GM18951 (cell line): ENCODE measurements around the gene RECQL5.

Experiments
- POLR2A ChIP-seq: IDR thresholded peaks from 4 replicates; pipeline ENCODE4 v1.6.1; 2011; ENCODE audit warnings: mild to moderate bottlenecking; ENCODE audit not compliant: insufficient read length, insufficient read depth; ENCODE audit errors: extremely low read depth
- in situ Hi-C: fragments of 300-500 bp; cut with MboI; formaldehyde crosslinking; loops from one replicate; pipeline ENCODE4 v1.12.0; 2022; ENCODE audit warnings: low sequenced_read_pairs, mixed read lengths, inconsistent platforms; ENCODE audit not compliant: unreplicated experiment

The RECQL5 gene

DNA sequence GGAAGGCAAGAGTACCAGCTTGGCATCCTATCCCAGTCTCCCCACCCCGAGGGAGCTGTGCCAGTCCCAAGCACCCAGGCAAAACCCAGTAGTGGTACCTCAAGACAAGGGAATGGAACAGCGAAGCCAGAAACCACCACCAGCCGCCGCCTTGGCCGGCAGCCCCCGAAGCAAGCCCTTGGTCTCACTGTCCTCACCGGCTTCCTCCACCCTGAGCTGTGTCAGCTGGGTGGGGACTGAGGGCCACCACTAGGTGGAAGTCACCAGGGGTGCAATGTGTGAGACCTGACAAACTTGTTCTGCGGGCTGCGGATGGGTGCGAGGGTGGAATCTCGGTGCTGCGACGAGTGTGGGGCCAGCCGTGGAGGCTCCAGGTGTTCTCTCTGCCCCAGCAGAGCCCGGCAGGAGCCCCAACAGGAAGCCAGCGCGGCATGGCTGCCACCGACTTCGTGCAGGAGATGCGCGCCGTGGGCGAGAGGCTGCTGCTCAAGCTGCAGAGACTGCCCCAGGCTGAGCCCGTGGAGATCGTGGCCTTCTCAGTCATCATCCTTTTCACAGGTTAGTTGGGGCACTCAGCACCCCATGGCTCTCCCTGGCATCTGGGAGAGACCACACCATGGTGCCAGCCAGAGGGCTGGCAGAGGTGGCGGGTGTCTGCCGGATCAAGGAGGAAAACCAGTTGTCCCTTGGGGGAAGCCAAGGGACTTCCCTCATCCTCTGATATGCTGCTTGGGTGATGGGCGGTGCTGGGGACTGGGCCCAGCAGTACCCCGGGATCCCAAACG, 27.0 kb downstream of the RECQL5 start:
- TF ChIP-seq POLR2A, result no peak
- in situ Hi-C loops, result loop anchor here (5.0 kb wide), 1 partner anchor 117 kb away; no protein-coding TSS in a partner anchor

DNA sequence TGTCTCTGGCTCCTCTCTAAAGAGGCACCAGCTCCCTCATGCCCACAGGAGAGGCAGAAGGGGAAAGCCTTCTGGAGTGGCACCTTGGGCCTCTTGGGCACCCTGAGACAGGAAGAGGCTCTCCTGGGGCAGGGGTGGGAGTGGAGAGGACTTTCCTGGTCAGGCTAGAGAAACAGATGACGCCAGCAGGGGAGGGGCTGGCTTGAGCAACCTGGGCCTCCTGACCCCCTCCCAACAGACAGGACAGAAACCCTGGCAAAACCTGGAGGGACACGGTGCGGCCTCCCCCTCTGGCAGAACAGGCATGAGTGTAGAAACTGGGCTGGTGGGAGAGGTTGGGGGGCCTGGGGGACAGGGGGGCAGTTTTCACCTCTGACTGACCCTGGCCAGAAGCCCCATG, 27.6 kb downstream of the RECQL5 start:
- in situ Hi-C loops, result loop anchor here (5.0 kb wide), 1 partner anchor 118 kb away; no protein-coding TSS in a partner anchor

DNA sequence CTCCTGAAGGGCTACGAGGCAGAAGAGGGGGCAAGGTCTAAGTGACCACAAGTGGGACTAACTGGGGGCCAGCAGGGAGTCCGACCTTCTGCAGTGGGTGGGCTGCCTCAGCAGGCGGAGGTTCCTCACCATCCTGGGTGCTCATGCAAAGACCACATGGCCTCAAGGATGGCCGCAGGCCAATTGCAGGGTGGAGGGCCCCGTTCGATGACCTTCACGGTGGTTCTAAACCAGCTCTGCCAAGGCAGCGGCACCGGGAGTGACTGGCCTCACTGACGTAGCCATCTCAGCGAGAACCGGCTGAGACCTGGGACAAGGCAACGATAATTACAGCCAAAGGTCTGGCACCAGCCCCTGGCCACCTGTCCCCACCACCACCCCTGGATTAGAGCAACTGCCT, 28.1 kb downstream of the RECQL5 start:
- TF ChIP-seq POLR2A, result no peak
- in situ Hi-C loops, result loop anchor here (5.0 kb wide), 1 partner anchor 118 kb away; no protein-coding TSS in a partner anchor

More for the DNA sequence above, 27.6 kb downstream of the RECQL5 start:
- TF ChIP-seq POLR2A, result no peak

DNA sequence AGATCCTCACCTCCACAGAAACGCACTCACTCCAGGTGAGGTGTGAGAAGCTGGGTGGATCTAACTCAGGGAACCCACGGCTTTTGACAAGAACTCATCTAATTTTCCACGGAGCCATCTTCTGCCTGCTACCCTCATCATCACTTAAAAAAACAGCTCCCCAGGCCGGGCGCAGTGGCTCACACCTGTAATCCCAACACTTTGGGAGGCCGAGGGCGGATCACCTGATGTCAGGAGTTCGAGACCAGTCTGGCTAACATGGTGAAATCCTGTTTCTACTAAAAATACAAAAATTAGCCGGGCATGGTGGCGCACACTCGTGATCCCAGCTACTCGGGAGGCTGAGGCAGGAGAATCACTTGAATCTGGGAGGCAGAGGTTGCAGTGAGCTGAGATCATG, 28.9 kb downstream of the RECQL5 start:
- in situ Hi-C loops, result loop anchor here (5.0 kb wide), 1 partner anchor 119 kb away; no protein-coding TSS in a partner anchor

DNA sequence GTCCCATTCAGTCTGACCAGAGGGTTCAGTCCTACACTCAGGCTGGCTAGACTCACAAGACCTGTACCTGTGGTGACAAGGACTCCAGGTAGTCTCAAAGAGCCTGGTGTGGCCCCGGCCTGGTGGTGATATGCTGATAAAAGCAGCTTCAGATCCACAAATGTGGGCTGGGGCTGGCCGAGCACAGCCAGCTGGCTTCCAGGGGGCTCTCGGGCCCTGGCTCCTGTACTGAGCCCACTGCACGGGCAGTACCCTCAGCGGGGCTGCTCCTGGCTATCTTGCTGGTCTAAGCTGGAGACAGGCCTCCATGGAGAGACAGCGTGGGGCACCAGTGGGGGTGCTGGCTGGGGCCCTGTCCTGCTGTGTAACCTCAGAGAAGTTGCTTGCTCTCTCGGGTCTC, 29.4 kb downstream of the RECQL5 start:
- TF ChIP-seq POLR2A, result no peak
- in situ Hi-C loops, result loop anchor here (5.0 kb wide), 1 partner anchor 120 kb away; no protein-coding TSS in a partner anchor

DNA sequence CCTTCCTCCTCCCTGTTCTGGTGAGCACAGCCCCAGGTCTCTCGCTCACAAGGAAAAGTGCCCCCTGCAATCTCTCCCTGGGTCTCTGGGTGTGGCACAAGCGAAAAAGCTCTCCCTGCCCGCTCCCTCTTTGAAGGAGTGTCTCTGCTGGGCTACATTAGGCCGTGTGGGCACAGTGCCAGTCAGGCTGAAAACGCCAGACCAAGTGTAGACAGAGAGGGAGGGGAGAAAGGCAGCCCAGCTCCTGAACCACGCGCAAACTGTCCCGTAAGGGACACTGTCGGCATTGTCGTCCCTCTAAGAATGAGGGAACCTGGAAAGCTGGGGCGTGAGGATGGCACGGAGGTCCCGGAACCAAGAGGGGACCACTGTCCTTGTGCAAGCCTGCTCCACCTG, 29.8 kb downstream of the RECQL5 start:
- TF ChIP-seq POLR2A, result no peak
- in situ Hi-C loops, result loop anchor here (5.0 kb wide), 1 partner anchor 120 kb away; no protein-coding TSS in a partner anchor

DNA sequence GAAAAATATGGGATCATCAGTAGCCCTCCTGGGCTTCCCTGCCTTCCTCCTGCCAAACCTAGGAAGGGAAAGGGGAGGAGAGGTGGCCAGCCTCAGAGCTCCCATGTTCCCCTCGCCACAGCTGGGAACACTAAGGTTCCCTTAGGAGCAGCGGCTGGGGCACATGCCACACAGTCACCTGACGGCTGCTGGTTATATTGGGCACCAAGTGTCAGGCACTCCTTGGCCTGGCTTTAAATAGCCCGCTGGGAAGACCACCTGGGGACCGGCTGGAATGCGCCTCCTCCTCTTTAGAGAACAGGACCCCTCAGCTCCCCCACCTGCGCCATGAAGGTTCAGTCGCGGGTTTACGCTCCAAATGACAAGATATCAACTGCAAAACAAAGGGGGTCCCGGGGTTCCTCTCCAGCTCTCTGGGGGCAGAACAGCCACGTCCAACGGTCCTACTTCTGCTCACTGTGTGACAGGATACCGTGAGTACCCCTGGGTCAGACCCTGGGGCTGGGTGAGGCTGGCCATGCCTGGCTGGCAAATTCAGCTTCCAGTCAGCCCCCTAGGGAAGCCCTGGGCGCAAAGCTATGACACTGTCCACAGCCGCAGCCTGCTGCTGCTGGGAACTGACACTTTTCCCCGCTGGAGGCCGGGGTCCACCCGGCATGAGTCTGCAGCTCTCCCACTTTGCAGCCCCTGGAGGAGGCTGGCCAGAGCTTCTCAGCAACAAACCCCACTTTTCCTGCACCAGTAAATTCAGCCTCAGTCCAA, 30.4 kb downstream of the RECQL5 start:
- in situ Hi-C loops, result loop anchor here (5.0 kb wide), 1 partner anchor 121 kb away; no protein-coding TSS in a partner anchor
- no peak for TF ChIP-seq POLR2A

DNA sequence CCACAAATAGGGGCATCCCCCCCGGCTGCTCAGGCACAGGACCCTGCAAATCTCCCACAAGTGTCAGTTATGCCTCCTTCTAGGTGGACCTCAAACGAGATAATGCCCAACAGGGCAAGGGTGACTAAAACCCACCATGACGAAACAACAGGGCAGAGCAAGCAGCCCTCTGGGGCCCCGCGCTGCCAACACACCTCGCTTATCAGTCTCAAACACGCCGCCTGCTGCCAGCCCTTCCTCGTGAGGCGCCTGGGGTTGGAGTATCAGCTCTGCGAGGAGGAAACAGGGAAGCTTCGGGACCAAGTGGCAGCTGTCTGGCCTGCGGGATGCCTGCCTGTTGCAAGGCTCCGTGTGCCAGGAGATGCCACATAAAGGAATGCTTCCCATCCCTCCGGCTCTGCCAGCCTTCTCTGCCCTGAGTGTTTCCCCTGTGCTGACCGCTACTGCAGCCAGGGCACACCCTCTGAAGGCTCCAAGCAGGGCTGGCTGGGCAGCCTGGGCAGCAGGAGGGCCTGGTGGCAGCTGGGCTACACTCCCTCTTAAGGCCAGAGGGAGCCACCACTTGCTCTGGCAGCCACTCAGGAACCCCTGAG, 31.2 kb downstream of the RECQL5 start:
- in situ Hi-C loops, result loop anchor here (5.0 kb wide), 1 partner anchor 122 kb away; no protein-coding TSS in a partner anchor
- TF ChIP-seq POLR2A, result no peak

DNA sequence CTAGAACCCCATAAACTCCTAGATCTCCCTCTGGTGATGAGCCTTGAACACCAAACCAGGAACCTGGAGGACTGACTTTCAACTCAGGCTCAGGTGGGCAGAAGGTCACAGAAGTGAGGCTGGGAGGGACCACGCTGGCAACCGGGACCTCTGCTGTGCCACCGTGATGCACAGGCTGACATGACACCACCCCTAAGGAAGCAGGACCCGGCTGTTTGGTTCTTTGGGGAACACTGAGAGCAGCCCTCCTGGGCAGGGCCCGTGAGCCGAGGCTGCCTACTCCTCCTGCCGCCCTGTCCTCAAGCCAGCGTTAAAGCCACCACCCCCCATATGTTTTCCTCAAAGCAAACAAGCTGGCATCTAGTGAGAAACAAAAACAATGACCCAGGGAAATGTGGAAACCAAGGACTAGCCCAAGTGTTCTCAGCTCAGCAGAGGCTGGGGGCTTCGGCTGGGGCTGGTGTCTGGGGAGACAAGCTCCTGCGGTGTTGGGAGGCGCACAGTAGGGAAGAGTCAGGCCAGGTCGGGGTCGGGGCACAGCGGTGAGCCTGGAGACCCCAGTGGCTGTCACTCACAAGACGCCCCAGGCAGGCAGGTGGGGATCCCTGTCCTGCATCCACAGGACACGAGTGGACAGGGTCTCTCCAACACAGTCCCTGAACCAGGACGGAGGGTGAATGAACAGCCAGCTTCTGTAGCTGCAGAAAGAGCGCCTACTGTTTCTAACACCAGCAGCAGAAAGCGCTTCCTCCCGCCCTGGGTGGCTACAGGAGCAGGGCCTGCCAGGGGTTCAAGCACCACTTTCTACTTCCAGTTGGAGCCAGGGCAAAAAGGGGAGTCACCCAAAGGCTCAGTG, 32.0 kb downstream of the RECQL5 start:
- in situ Hi-C loops, result loop anchor here (5.0 kb wide), 1 partner anchor 122 kb away; no protein-coding TSS in a partner anchor
- no peak for TF ChIP-seq POLR2A

DNA sequence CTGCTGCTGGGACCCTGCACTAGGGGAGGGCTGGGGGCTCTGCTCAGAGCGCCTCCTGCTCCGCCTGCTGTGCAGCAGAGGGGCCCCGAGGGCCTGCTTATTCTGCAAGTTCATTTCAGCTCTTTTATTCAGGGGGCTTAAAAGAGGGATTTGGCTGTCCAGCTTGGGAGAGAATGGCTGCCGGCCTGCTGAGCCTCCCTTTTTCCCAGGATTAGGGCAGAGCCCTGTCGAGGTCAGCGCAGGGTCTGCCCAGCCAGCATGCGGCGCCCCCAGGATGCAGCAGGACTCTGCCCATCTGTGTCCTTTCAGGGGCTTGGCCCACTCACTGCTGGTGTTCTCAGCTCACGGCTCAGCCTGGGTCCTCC, 32.6 kb downstream of the RECQL5 start:
- in situ Hi-C loops, result no loop called here
- TF ChIP-seq POLR2A, result no peak

DNA sequence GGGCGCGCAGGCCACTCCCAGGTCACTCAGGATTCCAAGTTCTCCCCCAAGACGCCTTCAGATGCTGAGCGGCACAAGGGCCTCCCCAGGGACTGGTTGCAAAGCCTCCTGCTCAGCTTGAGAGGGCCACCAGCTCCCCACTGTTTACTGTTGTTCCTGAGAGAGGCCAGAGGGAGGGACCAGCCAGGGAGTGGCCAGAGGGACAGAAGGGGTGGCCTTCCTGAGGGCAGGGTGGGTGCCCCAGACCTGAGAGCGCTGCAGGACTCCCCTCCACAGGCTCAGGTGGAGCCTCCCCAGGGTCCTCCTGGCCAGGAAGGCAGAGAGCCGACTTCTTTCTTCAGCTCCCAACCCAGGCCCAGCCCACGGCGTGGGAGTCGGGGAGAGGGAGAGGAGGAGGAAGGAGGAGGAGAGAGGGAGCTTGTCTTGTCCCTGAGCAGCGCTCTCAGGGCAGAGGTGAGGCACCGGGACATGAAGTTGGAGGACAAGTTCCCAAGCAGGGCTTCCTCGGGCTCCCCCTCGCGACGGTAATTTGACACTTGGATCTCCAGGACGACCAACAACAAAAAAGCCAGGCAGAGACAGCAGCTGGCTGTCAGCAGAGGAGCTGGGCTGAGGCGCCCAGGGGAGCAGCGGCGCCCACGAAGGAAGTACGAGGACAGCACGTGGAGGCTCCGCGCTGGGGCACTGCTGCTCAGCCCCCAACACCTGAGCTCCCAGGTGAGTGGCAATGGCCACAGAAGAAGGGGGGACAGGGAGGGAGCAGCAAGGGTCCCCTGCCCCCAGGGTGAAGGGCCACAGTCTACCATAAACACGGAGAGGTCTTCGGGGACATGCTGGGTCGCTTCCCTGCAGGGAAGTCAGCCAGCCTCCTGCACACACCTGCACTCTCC, 33.2 kb downstream of the RECQL5 start:
- no peak for TF ChIP-seq POLR2A
- in situ Hi-C loops, result no loop called here
